HG02610 (cell line): Measurements from ENCODE around the gene NPC2.
"Not testable (repeated sequence)": the region's sequence is repeated elsewhere in the genome, so short reads cannot be mapped to it uniquely, and the experiment has no call there.

ENCODE experiments used
- ATAC-seq: cut with Tn5 transposase; IDR thresholded peaks from one replicate; pipeline ENCODE4 v1.9.1; 2021; ENCODE audit warnings: mild to moderate bottlenecking, moderate library complexity; ENCODE audit not compliant: unreplicated experiment

NPC2 gene

GRCh38 chr14:74472601-74473000, 20.5 kb downstream of the NPC2 start:
- no peak for ATAC-seq

- ATAC-seq = no peak
These were observed 23.3 kb downstream of the NPC2 start for GRCh38 chr14:74469548-74470518.

- ATAC-seq = no peak
These were observed 24.6 kb downstream of the NPC2 start for GRCh38 chr14:74468513-74468912.

- ATAC-seq = no peak
These were observed 27.8 kb downstream of the NPC2 start for GRCh38 chr14:74465335-74465734.

- no peak for ATAC-seq
These were observed 28.3 kb downstream of the NPC2 start for GRCh38 chr14:74464785-74465184.

- no peak for ATAC-seq
These were observed 29.4 kb downstream of the NPC2 start for GRCh38 chr14:74463697-74464096.

GRCh38 chr14:74462993-74463392, 30.1 kb downstream of the NPC2 start:
- ATAC-seq = no peak

GRCh38 chr14:74459976-74460375, 33.1 kb downstream of the NPC2 start:
- no peak for ATAC-seq

GRCh38 chr14:74459289-74459946, 33.7 kb downstream of the NPC2 start:
- ATAC-seq = peak; percentile 56

- ATAC-seq = no peak
These were observed 35.6 kb downstream of the NPC2 start for GRCh38 chr14:74457565-74457895.

- ATAC-seq = no peak
These were observed 36.2 kb downstream of the NPC2 start for GRCh38 chr14:74456684-74457564.

GRCh38 chr14:74454397-74454796, 38.7 kb downstream of the NPC2 start:
- ATAC-seq = not testable (repeated sequence)

GRCh38 chr14:74444866-74445265, 48.2 kb downstream of the NPC2 start:
- ATAC-seq = no peak

- no peak for ATAC-seq
These were observed 50.3 kb downstream of the NPC2 start for GRCh38 chr14:74442757-74443156.

GRCh38 chr14:74441113-74441512, 52.0 kb downstream of the NPC2 start:
- no peak for ATAC-seq

GRCh38 chr14:74438351-74438915, 54.7 kb downstream of the NPC2 start:
- ATAC-seq = no peak

- ATAC-seq = no peak
These were observed 55.5 kb downstream of the NPC2 start for GRCh38 chr14:74437496-74438053.

GRCh38 chr14:74434294-74434693, 58.8 kb downstream of the NPC2 start:
- no peak for ATAC-seq

- ATAC-seq = no peak
These were observed 63.1 kb downstream of the NPC2 start for GRCh38 chr14:74429991-74430390.
